Measurements from ENCODE around the gene MBP.

The MBP gene

DNA sequence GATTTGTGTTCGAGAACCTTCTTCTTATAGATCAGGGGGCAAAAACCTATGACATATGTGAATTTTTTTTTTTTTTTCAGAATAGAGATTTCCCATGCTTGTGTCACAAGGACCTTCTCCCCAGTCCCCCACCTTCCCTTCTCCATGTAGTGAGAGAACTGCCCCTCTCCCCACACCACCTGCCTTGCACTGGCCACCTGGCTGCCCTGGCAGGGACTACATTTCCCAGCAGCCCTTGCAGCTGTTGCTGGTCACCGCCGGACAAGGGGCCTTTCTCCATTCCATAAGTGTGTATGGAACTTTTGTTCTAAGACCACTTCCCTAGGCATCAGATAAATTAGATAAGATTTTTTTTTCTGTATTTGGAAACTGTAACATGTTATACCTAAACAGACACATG, 22.2 kb downstream of the MBP start:
- no peak overlapping the region for H3K9ac ChIP-seq (ENCODE audit: low read depth, low read length)
- H3K27me3 ChIP-seq (ENCODE audit: control insufficient read depth, insufficient read depth, low read length): no peaks in the 10 kb centered on the region
- H3K4me2 ChIP-seq (ENCODE audit: low read length): no peak overlapping the region
- peaks cover 40% of the 10 kb centered on the region for H3K4me1 ChIP-seq (ENCODE audit: control insufficient read depth, insufficient read depth, low read length)
- H3K36me3 ChIP-seq (ENCODE audit: insufficient read depth, low read length): no peaks in the 10 kb centered on the region
- H3K4me3 ChIP-seq (ENCODE audit: low read length): no peak overlapping the region
- no peaks in the 10 kb centered on the region for H3K9me3 ChIP-seq (replicated peaks; ENCODE audit: low read length)

DNA sequence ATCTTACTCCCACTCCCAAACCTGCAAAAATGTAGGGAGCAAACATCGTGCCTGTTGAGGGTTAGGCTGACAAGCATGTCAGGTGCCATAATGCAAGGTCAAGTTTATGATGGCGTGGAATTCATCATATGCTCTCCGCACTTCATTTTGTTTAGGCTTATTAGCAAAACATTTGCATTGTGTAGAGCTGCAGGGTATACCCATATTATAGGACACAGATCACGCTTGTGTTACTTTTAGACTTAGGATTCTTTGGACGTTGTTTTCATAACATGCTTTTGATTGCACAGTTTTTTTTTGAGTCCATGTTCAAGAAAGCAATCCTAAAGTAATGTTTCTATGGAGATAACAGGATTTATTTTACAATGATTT, 22.9 kb downstream of the MBP start:
- Histone ChIP-seq H3K9ac (ENCODE audit: low read depth, low read length) (no peak overlapping the region), H3K4me3 (ENCODE audit: low read length) (no peak overlapping the region), H3K4me2 (ENCODE audit: low read length) (no peak overlapping the region), H3K9me3 (replicated peaks; ENCODE audit: low read length) (no peaks in the 10 kb centered on the region), H3K27me3 (ENCODE audit: control insufficient read depth, insufficient read depth, low read length) (no peaks in the 10 kb centered on the region), H3K36me3 (ENCODE audit: insufficient read depth, low read length) (no peaks in the 10 kb centered on the region), H3K4me1 (ENCODE audit: control insufficient read depth, insufficient read depth, low read length) (peaks cover 38% of the 10 kb centered on the region)

DNA sequence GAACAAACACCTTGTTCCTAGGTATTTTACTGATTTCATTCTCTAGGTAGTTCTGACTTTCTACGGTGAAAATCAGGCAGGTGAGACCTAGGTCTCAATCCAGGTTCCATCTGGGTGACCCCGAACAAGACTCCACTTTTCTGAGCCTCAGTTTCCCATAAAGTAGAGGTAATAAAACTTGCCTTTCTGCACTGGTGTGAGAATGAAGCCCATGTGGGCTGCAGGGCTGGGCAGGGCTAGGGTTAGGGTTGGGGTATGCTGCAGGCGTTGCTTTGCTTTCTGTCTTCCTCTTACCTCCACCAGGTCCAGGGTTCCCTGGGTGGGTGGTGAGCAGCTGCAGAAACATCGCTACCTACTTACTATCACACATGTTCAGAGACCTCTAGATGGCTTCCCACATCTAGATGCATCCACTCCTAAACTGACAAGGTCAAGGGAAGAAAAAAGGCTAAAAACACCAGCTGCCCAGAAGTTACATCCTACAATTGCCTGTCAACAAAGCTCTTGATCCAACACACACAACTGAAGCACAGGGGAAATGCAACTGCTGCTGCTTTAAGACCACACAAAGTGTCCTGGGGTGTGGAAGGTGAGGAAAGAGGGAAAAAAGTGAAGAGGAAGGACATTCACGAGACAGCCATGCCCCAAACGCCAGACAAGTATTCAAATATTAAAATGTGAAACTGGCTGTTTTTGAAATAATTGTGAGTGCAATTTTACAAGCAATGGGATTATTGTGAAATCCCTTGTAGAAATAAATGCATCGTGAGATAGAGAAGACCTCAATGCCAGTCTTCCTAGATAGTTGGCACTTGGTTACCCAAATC, 23.5 kb downstream of the MBP start:
- no peak overlapping the region for H3K4me3 ChIP-seq (ENCODE audit: low read length)
- peaks cover 38% of the 10 kb centered on the region for H3K4me1 ChIP-seq (ENCODE audit: control insufficient read depth, insufficient read depth, low read length)
- no peaks in the 10 kb centered on the region for H3K27me3 ChIP-seq (ENCODE audit: control insufficient read depth, insufficient read depth, low read length)
- H3K9ac ChIP-seq (ENCODE audit: low read depth, low read length): peak overlapping the region; percentile 29
- peak overlapping the region; percentile 62 for H3K4me2 ChIP-seq (ENCODE audit: low read length)
- no peaks in the 10 kb centered on the region for H3K36me3 ChIP-seq (ENCODE audit: insufficient read depth, low read length)
- no peaks in the 10 kb centered on the region for H3K9me3 ChIP-seq (replicated peaks; ENCODE audit: low read length)

DNA sequence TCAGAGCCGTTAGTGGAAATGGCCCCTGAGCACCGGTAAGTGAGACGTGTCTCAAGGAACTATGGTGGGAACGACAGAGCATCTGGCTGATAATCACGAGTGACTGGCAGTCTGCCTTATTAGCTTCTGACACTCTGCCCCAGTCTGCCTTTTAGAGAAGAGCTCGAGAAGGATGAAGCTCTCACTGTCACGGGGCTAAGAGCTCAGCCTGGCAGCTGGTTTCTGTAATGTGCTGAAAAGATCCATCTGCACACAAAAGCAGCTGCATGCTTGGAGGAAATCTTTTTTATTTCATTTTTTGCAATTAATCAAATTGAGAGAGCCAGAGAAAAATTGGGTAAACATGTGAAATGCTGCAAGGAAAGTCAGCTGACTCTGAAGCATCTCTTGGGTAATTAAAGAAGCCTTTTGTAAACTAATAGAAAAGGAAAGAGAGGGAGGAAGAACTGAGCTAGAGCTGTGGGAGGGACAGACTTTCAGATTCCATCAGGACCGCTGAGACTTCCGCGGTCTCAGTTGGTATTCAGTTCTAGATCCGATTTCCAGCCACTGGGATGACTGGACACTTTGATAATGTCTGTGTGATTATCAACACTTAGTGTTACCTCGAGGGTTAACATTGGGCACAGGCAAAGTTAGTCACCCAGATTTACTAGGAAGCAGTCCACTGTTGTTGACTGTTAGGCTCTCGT, 24.4 kb downstream of the MBP start:
- H3K9me3 ChIP-seq (replicated peaks; ENCODE audit: low read length): no peaks in the 10 kb centered on the region
- H3K4me3 ChIP-seq (ENCODE audit: low read length): peak overlapping the region; percentile 7
- H3K4me1 ChIP-seq (ENCODE audit: control insufficient read depth, insufficient read depth, low read length): peaks cover 39% of the 10 kb centered on the region
- no peaks in the 10 kb centered on the region for H3K27me3 ChIP-seq (ENCODE audit: control insufficient read depth, insufficient read depth, low read length)
- H3K4me2 ChIP-seq (ENCODE audit: low read length): peak overlapping the region; percentile 62
- H3K36me3 ChIP-seq (ENCODE audit: insufficient read depth, low read length): no peaks in the 10 kb centered on the region
- peak overlapping the region; percentile 62 for H3K9ac ChIP-seq (ENCODE audit: low read depth, low read length)

DNA sequence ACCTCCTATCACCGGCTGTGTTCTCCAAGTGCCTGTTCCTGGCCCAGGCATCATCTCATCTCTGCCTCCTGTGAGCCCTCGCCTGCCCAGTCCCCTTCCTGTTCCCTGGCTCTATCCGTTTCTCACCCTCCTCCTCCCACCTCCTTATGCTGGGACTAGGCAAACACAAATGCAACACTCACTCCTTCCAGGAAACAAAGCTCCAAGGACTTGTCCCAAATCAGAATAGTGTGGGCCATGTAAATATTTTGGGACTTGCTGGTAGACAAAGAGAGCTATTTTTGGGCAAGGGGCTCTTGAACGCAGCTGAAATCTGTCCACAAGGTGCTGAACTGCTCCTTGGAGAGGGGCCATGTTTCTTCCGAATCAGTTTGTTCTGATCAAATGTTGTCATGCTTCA, 25.3 kb downstream of the MBP start:
- no peaks in the 10 kb centered on the region for H3K27me3 ChIP-seq (ENCODE audit: control insufficient read depth, insufficient read depth, low read length)
- H3K9ac ChIP-seq (ENCODE audit: low read depth, low read length): peak overlapping the region; percentile 62

DNA sequence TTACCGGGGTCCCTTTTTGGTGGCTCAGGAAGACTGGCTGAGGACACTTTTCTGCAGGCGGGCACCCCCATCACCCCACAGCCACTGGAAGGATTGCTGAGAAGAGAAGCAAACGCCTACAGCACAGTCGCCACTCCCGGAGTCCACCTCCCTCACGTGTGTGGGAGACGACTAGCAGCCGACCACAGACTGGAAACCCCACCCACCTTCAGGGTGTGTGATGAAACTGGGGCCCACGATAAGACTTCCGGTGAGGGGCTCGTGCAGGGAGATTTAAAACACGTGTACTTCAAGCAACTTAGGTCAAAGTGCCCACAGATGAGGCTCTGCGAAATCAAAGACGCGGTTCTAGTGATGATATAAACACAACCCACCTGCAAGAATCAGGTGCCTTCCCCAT, 26.3 kb downstream of the MBP start:
- no peaks in the 10 kb centered on the region for H3K9me3 ChIP-seq (replicated peaks; ENCODE audit: low read length)
- H3K4me2 ChIP-seq (ENCODE audit: low read length): no peak overlapping the region
- H3K36me3 ChIP-seq (ENCODE audit: insufficient read depth, low read length): no peaks in the 10 kb centered on the region
- H3K9ac ChIP-seq (ENCODE audit: low read depth, low read length): no peak overlapping the region
- peaks cover 57% of the 10 kb centered on the region for H3K4me1 ChIP-seq (ENCODE audit: control insufficient read depth, insufficient read depth, low read length)
- no peaks in the 10 kb centered on the region for H3K27me3 ChIP-seq (ENCODE audit: control insufficient read depth, insufficient read depth, low read length)
- H3K4me3 ChIP-seq (ENCODE audit: low read length): no peak overlapping the region

More for the DNA sequence above, 25.3 kb downstream of the MBP start:
- Histone ChIP-seq H3K4me2 (ENCODE audit: low read length) (peak overlapping the region; percentile 62), H3K36me3 (ENCODE audit: insufficient read depth, low read length) (no peaks in the 10 kb centered on the region), H3K4me1 (ENCODE audit: control insufficient read depth, insufficient read depth, low read length) (peaks cover 48% of the 10 kb centered on the region), H3K9me3 (replicated peaks; ENCODE audit: low read length) (no peaks in the 10 kb centered on the region), H3K4me3 (ENCODE audit: low read length) (no peak overlapping the region)

DNA sequence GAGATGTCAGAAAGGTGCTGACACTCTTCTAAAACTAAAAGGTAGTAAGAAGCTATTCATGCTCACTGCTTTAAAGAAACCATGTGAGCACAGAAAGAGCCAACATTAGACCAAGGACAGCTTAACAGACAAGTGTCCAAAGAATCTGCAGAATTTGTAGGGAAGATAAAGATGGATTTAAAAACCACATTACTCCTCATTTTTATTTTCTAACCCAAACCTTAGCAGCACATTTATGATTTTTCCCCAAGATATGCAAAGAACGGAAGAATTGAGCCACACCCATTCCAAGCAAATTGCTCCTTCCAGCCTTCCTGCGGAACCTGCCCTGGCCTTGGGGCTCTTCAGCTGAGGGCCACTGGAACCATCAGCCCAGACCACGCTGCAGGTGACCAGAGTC, 26.9 kb downstream of the MBP start:
- Histone ChIP-seq H3K4me3 (ENCODE audit: low read length) (no peak overlapping the region), H3K4me2 (ENCODE audit: low read length) (no peak overlapping the region), H3K27me3 (ENCODE audit: control insufficient read depth, insufficient read depth, low read length) (no peaks in the 10 kb centered on the region), H3K4me1 (ENCODE audit: control insufficient read depth, insufficient read depth, low read length) (peaks cover 64% of the 10 kb centered on the region), H3K36me3 (ENCODE audit: insufficient read depth, low read length) (no peaks in the 10 kb centered on the region), H3K9me3 (replicated peaks; ENCODE audit: low read length) (no peaks in the 10 kb centered on the region), H3K9ac (ENCODE audit: low read depth, low read length) (no peak overlapping the region)

DNA sequence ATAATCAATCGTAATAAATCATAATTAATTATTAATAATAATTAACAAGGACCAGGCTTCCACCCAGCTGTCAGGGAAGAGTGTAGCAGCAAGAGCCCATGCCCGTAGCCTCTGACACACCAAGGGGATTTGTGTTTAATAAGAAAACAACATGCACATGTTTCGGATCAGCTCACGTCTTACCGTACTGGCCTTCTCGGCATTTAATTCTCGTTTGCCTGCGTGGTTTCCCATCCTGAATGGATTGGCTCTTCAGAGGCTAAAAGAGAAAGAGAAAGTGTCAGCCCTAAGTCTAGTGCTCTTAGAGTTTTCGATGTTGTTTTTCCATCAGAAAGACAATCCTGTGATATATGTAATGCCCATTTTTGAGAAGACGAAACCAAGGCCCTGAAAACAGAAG, 27.6 kb downstream of the MBP start:
- Histone ChIP-seq H3K4me2 (ENCODE audit: low read length) (no peak overlapping the region), H3K9me3 (replicated peaks; ENCODE audit: low read length) (no peaks in the 10 kb centered on the region), H3K27me3 (ENCODE audit: control insufficient read depth, insufficient read depth, low read length) (no peaks in the 10 kb centered on the region), H3K9ac (ENCODE audit: low read depth, low read length) (no peak overlapping the region), H3K4me3 (ENCODE audit: low read length) (no peak overlapping the region), H3K36me3 (ENCODE audit: insufficient read depth, low read length) (no peaks in the 10 kb centered on the region), H3K4me1 (ENCODE audit: control insufficient read depth, insufficient read depth, low read length) (peaks cover 69% of the 10 kb centered on the region)

DNA sequence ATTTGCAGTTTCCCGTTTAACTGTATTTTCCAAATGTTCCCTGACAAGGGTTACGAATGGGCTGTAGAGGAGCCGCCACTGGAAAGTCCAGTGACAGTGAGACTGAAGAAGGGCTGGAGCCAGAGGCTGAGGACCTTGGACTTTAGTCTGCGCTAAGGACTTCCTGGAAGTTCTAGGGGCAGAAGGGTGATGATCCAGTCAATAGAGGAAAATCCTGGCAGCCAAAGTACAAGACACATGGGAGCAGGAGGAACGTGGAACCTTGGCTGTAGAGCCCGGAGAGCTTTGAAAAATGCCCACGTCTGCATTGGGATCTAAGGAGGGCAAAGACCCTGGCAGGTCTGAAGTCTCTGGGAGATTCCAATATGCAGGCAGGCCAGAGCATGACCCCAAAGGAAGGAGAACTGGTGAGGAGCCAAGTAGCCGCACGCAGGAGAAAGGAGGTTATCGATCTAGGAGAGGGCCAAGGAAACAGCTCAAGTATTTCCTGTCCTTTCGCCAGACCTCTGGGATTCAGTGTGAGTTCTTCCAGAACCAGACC, 28.5 kb downstream of the MBP start:
- Histone ChIP-seq H3K36me3 (ENCODE audit: insufficient read depth, low read length) (no peaks in the 10 kb centered on the region), H3K4me2 (ENCODE audit: low read length) (no peak overlapping the region), H3K9ac (ENCODE audit: low read depth, low read length) (peak overlapping the region; percentile 78), H3K4me1 (ENCODE audit: control insufficient read depth, insufficient read depth, low read length) (peaks cover 68% of the 10 kb centered on the region), H3K4me3 (ENCODE audit: low read length) (no peak overlapping the region), H3K27me3 (ENCODE audit: control insufficient read depth, insufficient read depth, low read length) (no peaks in the 10 kb centered on the region), H3K9me3 (replicated peaks; ENCODE audit: low read length) (no peaks in the 10 kb centered on the region)

DNA sequence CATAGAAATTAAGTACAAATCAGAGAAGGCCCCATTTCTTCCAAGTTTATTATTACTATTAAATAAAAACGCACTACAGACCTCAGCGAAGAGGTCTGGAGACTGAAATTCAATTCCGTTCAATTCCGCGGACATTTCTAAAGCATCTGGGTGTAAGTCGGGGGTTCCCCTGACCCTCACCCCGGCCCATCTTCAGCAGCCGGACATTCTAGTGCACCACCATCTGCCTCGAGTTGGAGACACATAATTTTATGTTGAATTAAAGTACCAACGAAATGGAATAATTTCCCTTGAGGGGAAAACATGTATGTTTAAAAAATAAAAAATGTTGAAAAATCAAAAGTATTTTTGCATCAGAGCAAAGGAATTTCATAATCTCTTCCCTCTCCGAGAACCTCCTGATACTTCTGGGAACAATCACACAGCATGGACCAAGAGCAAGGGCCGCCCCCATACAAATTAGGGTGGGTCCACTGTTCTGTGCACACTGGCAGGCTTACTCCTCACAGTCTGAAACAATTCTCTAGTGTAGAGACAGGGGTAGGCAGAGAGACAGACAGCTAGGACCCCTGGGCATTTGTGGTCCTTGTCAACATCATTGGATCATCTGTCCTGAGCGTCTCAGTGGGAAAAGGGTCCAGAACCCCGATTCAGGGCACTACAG, 29.3 kb downstream of the MBP start:
- H3K4me1 ChIP-seq (ENCODE audit: control insufficient read depth, insufficient read depth, low read length): peaks cover 65% of the 10 kb centered on the region
- H3K9me3 ChIP-seq (replicated peaks; ENCODE audit: low read length): no peaks in the 10 kb centered on the region
- H3K36me3 ChIP-seq (ENCODE audit: insufficient read depth, low read length): no peaks in the 10 kb centered on the region
- no peaks in the 10 kb centered on the region for H3K27me3 ChIP-seq (ENCODE audit: control insufficient read depth, insufficient read depth, low read length)
- no peak overlapping the region for H3K4me3 ChIP-seq (ENCODE audit: low read length)
- peak overlapping the region; percentile 69 for H3K4me2 ChIP-seq (ENCODE audit: low read length)
- H3K9ac ChIP-seq (ENCODE audit: low read depth, low read length): peak overlapping the region; percentile 78

DNA sequence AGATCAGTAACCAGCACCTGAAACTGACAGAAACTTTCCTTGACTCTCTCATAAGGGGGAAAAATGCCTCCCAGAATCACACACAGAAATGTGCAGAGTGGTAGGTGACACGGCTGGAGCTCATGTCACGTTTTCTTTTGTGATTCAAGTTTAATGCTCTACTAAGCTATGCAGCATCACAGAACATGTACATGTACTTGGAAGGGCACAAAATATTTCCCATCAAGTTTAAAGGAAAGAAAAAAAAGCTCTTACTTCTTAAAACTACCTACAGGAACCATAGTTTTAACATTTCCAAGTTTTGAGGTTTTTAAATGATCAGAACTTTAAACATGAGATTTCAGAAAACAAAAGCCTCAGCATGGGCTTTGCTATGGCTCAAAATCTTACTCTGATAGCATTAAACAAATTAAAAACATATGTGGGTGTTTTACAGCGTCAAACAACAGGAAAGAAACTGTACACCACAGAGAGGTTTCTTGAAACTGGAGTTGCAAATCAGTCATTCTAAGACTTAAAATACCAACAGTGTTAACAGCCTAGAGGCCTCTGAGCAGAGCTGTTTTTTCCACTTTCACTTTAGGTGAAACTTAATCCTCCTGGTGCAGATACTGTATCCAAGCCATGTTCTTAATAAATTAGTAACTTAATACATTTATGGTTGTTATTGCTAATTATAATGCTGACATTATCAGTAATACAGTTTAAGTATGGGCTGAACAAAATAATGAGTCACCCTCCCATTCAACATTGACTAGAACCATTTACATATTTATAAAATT, 30.1 kb downstream of the MBP start:
- Histone ChIP-seq H3K9ac (ENCODE audit: low read depth, low read length) (peak overlapping the region; percentile 78), H3K4me3 (ENCODE audit: low read length) (peak overlapping the region; percentile 17), H3K4me1 (ENCODE audit: control insufficient read depth, insufficient read depth, low read length) (peaks cover 60% of the 10 kb centered on the region), H3K4me2 (ENCODE audit: low read length) (peak overlapping the region; percentile 69), H3K36me3 (ENCODE audit: insufficient read depth, low read length) (no peaks in the 10 kb centered on the region), H3K9me3 (replicated peaks; ENCODE audit: low read length) (no peaks in the 10 kb centered on the region), H3K27me3 (ENCODE audit: control insufficient read depth, insufficient read depth, low read length) (no peaks in the 10 kb centered on the region)

Measured in skeletal muscle satellite cell (primary cell).